HEK293T (cell line): ENCODE measurements around the gene RINL.

ENCODE experiments used
- CTCF ChIA-PET: fragments of 350-600 bp; formaldehyde crosslinking; extraction: SDS; loops from one replicate; lab custom pipeline; 2021; ENCODE audit warnings: antibody characterized with exemption, inconsistent platforms; lab: Yijun Ruan, JAX
- POLR2A ChIA-PET: fragments of 350-600 bp; formaldehyde crosslinking; extraction: SDS; loops from one replicate; lab custom pipeline; 2020; ENCODE audit warnings: antibody characterized with exemption, inconsistent platforms; lab: Yijun Ruan, JAX
- DNase-seq: peaks from one replicate; pipeline ENCODE4 v3.0.0; 2012; ENCODE audit warnings: mixed read lengths; ENCODE audit errors: extremely low spot score
- ARNT ChIP-seq: fragments of 450-650 bp; IDR thresholded peaks from 2 replicates; pipeline ENCODE4 v1.6.1; 2017; ENCODE audit warnings: mild to moderate bottlenecking
- BHLHE40 ChIP-seq: fragments of 450-650 bp; IDR thresholded peaks from 2 replicates; pipeline ENCODE4 v1.6.1; 2016; ENCODE audit warnings: mild to moderate bottlenecking, moderate library complexity, borderline replicate concordance
- CTBP1 ChIP-seq: fragments of 450-650 bp; IDR thresholded peaks from 2 replicates; pipeline ENCODE4 v1.6.1; 2016; ENCODE audit warnings: borderline replicate concordance
- ELF4 ChIP-seq: fragments of 450-650 bp; IDR thresholded peaks from 2 replicates; pipeline ENCODE4 v1.6.1; 2017; ENCODE audit warnings: antibody characterized with exemption
- FOXA1 ChIP-seq: fragments of 450-650 bp; IDR thresholded peaks from 2 replicates; pipeline ENCODE4 v1.6.1; 2016; ENCODE audit warnings: mild to moderate bottlenecking
- FOXK2 ChIP-seq: fragments of 450-650 bp; IDR thresholded peaks from 2 replicates; pipeline ENCODE4 v1.6.1; 2016; ENCODE audit warnings: mild to moderate bottlenecking
- FOXM1 ChIP-seq: fragments of 450-650 bp; IDR thresholded peaks from 2 replicates; pipeline ENCODE4 v1.6.1; 2017; ENCODE audit warnings: mild to moderate bottlenecking, borderline replicate concordance
- HDGF ChIP-seq: fragments of 450-650 bp; IDR thresholded peaks from 2 replicates; pipeline ENCODE4 v1.6.1; 2017; ENCODE audit warnings: antibody characterized with exemption, borderline replicate concordance
- L3MBTL2 ChIP-seq: fragments of 450-650 bp; conservative IDR thresholded peaks from 2 replicates; pipeline ENCODE4 v1.6.1; 2016; ENCODE audit warnings: mild to moderate bottlenecking
- LEF1 ChIP-seq: fragments of 450-650 bp; IDR thresholded peaks from 2 replicates; pipeline ENCODE4 v1.6.1; 2017; ENCODE audit warnings: mild to moderate bottlenecking, borderline replicate concordance
- NFRKB ChIP-seq: fragments of 450-650 bp; IDR thresholded peaks from 2 replicates; pipeline ENCODE4 v1.6.1; 2016; ENCODE audit warnings: mild to moderate bottlenecking, moderate library complexity
- SP1 ChIP-seq: fragments of 450-650 bp; IDR thresholded peaks from 2 replicates; pipeline ENCODE4 v1.6.1; 2017
- SUZ12 ChIP-seq: fragments of 450-650 bp; IDR thresholded peaks from 2 replicates; pipeline ENCODE4 v1.6.1; 2016; ENCODE audit warnings: mild to moderate bottlenecking
- TARDBP ChIP-seq: fragments of 450-650 bp; IDR thresholded peaks from 2 replicates; pipeline ENCODE4 v1.6.1; 2016
- ZNF384 ChIP-seq: fragments of 450-650 bp; IDR thresholded peaks from 2 replicates; pipeline ENCODE4 v1.6.1; 2016
- TF ChIP-seq, protein P1 (sequence below): fragments of 450-650 bp; IDR thresholded peaks from 2 replicates; pipeline ENCODE4 v1.6.1; 2016

RINL gene, protein sequence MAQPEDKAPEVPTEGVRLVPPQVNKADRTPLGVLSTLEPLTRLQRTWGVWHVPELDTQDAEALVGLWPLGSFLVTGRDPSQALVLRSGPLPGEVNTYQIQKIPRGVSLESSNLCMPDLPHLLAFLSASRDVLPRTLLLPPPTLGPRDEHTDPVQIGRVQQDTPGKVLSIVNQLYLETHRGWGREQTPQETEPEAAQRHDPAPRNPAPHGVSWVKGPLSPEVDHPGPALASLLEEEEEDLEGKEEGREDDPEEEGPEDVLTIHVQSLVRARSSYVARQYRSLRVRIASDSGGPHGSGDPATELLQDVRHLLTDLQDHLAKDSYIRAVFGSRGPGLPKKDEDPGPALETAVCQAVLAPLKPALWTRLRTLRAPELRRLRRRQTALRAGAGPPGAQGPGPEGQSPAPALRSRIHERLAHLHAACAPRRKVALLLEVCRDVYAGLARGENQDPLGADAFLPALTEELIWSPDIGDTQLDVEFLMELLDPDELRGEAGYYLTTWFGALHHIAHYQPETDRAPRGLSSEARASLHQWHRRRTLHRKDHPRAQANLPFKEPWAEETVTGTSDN

GRCh38 chr19:38877781-38878574 lies at the start of gene RINL:
Gene RINL (minus strand): TSS chr19:38878275. CDS start chr19:38876742, 1,533 bp downstream.
- TF ChIP-seq SP1 (no peak), LEF1 (no peak), NFRKB (no peak), TARDBP (no peak), BHLHE40 (no peak), SUZ12 (no peak), ARNT (no peak), HDGF (no peak), FOXM1 (no peak), L3MBTL2 (no peak), FOXK2 (no peak), ELF4 (no peak), ZNF384 (no peak), CTBP1 (no peak), FOXA1 (no peak)
- TF ChIP-seq, protein P1, sequence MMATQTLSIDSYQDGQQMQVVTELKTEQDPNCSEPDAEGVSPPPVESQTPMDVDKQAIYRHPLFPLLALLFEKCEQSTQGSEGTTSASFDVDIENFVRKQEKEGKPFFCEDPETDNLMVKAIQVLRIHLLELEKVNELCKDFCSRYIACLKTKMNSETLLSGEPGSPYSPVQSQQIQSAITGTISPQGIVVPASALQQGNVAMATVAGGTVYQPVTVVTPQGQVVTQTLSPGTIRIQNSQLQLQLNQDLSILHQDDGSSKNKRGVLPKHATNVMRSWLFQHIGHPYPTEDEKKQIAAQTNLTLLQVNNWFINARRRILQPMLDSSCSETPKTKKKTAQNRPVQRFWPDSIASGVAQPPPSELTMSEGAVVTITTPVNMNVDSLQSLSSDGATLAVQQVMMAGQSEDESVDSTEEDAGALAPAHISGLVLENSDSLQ: no peak
- POLR2A ChIA-PET: interaction anchor here (0.6 to 2.1 kb wide), 2 partner anchors 15 to 27 kb away, joined by 3 to 9 read pairs; no protein-coding TSS in a partner anchor
- CTCF ChIA-PET: interaction anchor here (0.7 to 1.4 kb wide), 3 partner anchors 10 to 12 kb away, joined by 3 to 8 read pairs (median 4); no protein-coding TSS in a partner anchor
- no peak for DNase-seq

- POLR2A ChIA-PET: no interaction called here
- no peak for DNase-seq
- CTCF ChIA-PET: interaction anchor here (0.6 kb wide), 1 partner anchor 409 kb away, joined by 3 read pairs; no protein-coding TSS in a partner anchor
- TF ChIP-seq TARDBP (no peak), L3MBTL2 (no peak), NFRKB (no peak), HDGF (no peak), FOXM1 (no peak), ARNT (no peak), SUZ12 (no peak), CTBP1 (no peak), ZNF384 (no peak), BHLHE40 (no peak), SP1 (no peak)
- TF ChIP-seq, protein P1: no peak
These were observed 46.3 kb upstream of the RINL start for GRCh38 chr19:38924388-38924787.

GRCh38 chr19:38922482-38922881 lies 44.4 kb upstream of the RINL start:
- CTCF ChIA-PET: no interaction called here
- no peak for DNase-seq
- POLR2A ChIA-PET: no interaction called here
- TF ChIP-seq ELF4: no peak
- no peak for TF ChIP-seq FOXA1
- no peak for TF ChIP-seq ARNT
- no peak for TF ChIP-seq ZNF384
- no peak for TF ChIP-seq NFRKB
- TF ChIP-seq, protein P1: no peak
- no peak for TF ChIP-seq LEF1
- TF ChIP-seq FOXK2: no peak
- no peak for TF ChIP-seq BHLHE40
- no peak for TF ChIP-seq SP1
- no peak for TF ChIP-seq CTBP1
- TF ChIP-seq HDGF: no peak
- no peak for TF ChIP-seq FOXM1
- no peak for TF ChIP-seq L3MBTL2
- TF ChIP-seq TARDBP: no peak
- no peak for TF ChIP-seq SUZ12

- TF ChIP-seq FOXA1 (no peak), LEF1 (no peak), BHLHE40 (no peak), HDGF (no peak), TARDBP (no peak), L3MBTL2 (no peak), CTBP1 (no peak), SUZ12 (no peak), FOXM1 (no peak), NFRKB (no peak), ELF4 (no peak), FOXK2 (no peak), ARNT (no peak), SP1 (no peak), ZNF384 (no peak)
- TF ChIP-seq, protein P1: no peak
- POLR2A ChIA-PET: interaction anchor here (0.7 to 1.2 kb wide), 2 partner anchors 9 to 13 kb away, joined by 3 read pairs; partner anchors contain the start of genes MRPS12 and SARS2
- DNase-seq: no peak
- CTCF ChIA-PET: no interaction called here
These were observed 43.6 kb upstream of the RINL start for GRCh38 chr19:38921420-38922274.
